ENCODE results near the gene RPUSD1. TPM values are rescaled to one million over a fixed set of nuclear protein-coding genes. Genes with fewer than 3 reads are reported as not detected.
A peak's percentile ranks its signal among the peaks of the same experiment; 100 is the strongest.

RPUSD1 gene
- total RNA-seq, 1 experiment from 2014 or later, result 53.3 TPM

- CTCF ChIA-PET, result no interaction called here
- H3F3A ChIP-seq (ENCODE audit: insufficient read depth, low read depth), result peaks cover 5% of the 10 kb centered on the region; the same call in 1 of the 2 replicates
- intact Hi-C loops (cut with micrococcal nuclease; ENCODE audit: unreplicated experiment), result no loop called here
- no TSS peak for BruUV-seq (replicated peaks)
- no peaks in the 10 kb centered on the region for H4K20me1 ChIP-seq (ENCODE audit: insufficient read depth)
- TF ChIP-seq CTCF (conservative IDR thresholded peaks at IDR 0.05), result no peak
- no peak for TF ChIP-seq EZH2 (IDR thresholded peaks at IDR 0.05; ENCODE audit: low read depth)
- POLR2A ChIA-PET (ENCODE audit: unreplicated experiment), result interaction anchor here (0.7 kb wide), 1 partner anchor 229 kb away, joined by 3 read pairs; no protein-coding TSS in a partner anchor
- no peaks in the 10 kb centered on the region for H3K9me3 ChIP-seq (ENCODE audit: insufficient read depth, low read depth)
- H3K4me1 ChIP-seq (replicated peaks; ENCODE audit: insufficient read depth), result no peaks in the 10 kb centered on the region; the same call in 1 of the 2 replicates
- no peak overlapping the region for H3K4me3 ChIP-seq
- H2AFZ ChIP-seq, result no peak overlapping the region
- no peaks in the 10 kb centered on the region for H3K9me2 ChIP-seq (ENCODE audit: insufficient read depth)
- no peak overlapping the region for H3K4me2 ChIP-seq
- H3K27me3 ChIP-seq (ENCODE audit: insufficient read depth, low read depth), result no peaks in the 10 kb centered on the region
- H3K27ac ChIP-seq, result no peak overlapping the region
- peaks cover 8% of the 10 kb centered on the region; the same call in 1 of the 2 replicates for H3K79me2 ChIP-seq (ENCODE audit: low read depth)
- DNase-seq, result peak in 1 of 2 experiments; percentile 17
- H3K36me3 ChIP-seq (ENCODE audit: low read depth), result no peaks in the 10 kb centered on the region
These were observed 53.0 kb downstream of the RPUSD1 start for GRCh38 chr16:734981-735881.

Small RNA genes lying within 50 kb of the gene (microRNA-seq; reads per million reads assigned to microRNA genes)
- gene MIR662 (ENCODE audit: borderline number of aligned reads, borderline replicate concordance), result not detected

Other genes with a start within 250 kb of the RPUSD1 start
- gene PRR35, start 228.0 kb downstream of the RPUSD1 start, total RNA-seq (2021), result 0.35 TPM in 1 of 2 replicates, not detected in the other
- not detected in 2 replicates for gene NHLRC4, start 221.4 kb downstream of the RPUSD1 start, total RNA-seq (2021)
- gene PIGQ, start 218.4 kb downstream of the RPUSD1 start, total RNA-seq (2021), result 72.5 and 96.1 TPM in 2 replicates
- 43.6 and 47.1 TPM in 2 replicates for gene RAB40C, start 198.3 kb downstream of the RPUSD1 start, total RNA-seq (2021)
- 6.9 and 9.2 TPM in 2 replicates for gene WFIKKN1, start 157.4 kb downstream of the RPUSD1 start, total RNA-seq (2021)
- 144 and 158 TPM in 2 replicates for gene METTL26, start 152.1 kb downstream of the RPUSD1 start, total RNA-seq (2021)
- gene MCRIP2, start 146.6 kb downstream of the RPUSD1 start, total RNA-seq (2021), result 64.2 and 69.6 TPM in 2 replicates
- gene WDR90, start 139.0 kb downstream of the RPUSD1 start, total RNA-seq (2021), result 118 and 126 TPM in 2 replicates
- 143 and 173 TPM in 2 replicates for gene RHOT2, start 120.2 kb downstream of the RPUSD1 start, total RNA-seq (2021)
- gene RHBDL1, start 112.7 kb downstream of the RPUSD1 start, total RNA-seq (2021), result 18.1 and 19.9 TPM in 2 replicates
- gene STUB1, start 108.0 kb downstream of the RPUSD1 start, total RNA-seq (2021), result 174 and 211 TPM in 2 replicates
- 57.4 and 61.6 TPM in 2 replicates for gene JMJD8, start 104.0 kb downstream of the RPUSD1 start, total RNA-seq (2021)
- 23.9 and 33.6 TPM in 2 replicates for gene WDR24, start 98.0 kb downstream of the RPUSD1 start, total RNA-seq (2021)
- 22.2 and 24.0 TPM in 2 replicates for gene FBXL16, start 82.6 kb downstream of the RPUSD1 start, total RNA-seq (2021)
- 77.5 and 88.5 TPM in 2 replicates for gene METRN, start 73.3 kb downstream of the RPUSD1 start, total RNA-seq (2021)
- gene ANTKMT, start 67.2 kb downstream of the RPUSD1 start, total RNA-seq (2021), result 55.0 and 102 TPM in 2 replicates
- gene CCDC78, start 61.9 kb downstream of the RPUSD1 start, total RNA-seq (2021), result 4.2 and 6.4 TPM in 2 replicates
- gene HAGHL, start 61.3 kb downstream of the RPUSD1 start, total RNA-seq (2021), result 31.0 and 57.6 TPM in 2 replicates
- gene CIAO3, start 47.4 kb downstream of the RPUSD1 start, total RNA-seq (2021), result 44.2 and 45.8 TPM in 2 replicates
- 59.9 and 86.4 TPM in 2 replicates for gene MSLN, start 27.6 kb downstream of the RPUSD1 start, total RNA-seq (2021)
- 67.7 and 77.8 TPM in 2 replicates for gene CHTF18, start 239 bp upstream of the RPUSD1 start, total RNA-seq (2021)
- not detected in 2 replicates for gene GNG13, start 12.4 kb upstream of the RPUSD1 start, total RNA-seq (2021)
- 31.3 and 35.6 TPM in 2 replicates for gene LMF1, start 182.6 kb upstream of the RPUSD1 start, total RNA-seq (2021)
- gene SOX8, start 193.4 kb upstream of the RPUSD1 start, total RNA-seq (2021), result not detected in 2 replicates

Data from PC-9 (cell line).